ENCODE measurements around the gene SH2D7.

The SH2D7 gene

DNA sequence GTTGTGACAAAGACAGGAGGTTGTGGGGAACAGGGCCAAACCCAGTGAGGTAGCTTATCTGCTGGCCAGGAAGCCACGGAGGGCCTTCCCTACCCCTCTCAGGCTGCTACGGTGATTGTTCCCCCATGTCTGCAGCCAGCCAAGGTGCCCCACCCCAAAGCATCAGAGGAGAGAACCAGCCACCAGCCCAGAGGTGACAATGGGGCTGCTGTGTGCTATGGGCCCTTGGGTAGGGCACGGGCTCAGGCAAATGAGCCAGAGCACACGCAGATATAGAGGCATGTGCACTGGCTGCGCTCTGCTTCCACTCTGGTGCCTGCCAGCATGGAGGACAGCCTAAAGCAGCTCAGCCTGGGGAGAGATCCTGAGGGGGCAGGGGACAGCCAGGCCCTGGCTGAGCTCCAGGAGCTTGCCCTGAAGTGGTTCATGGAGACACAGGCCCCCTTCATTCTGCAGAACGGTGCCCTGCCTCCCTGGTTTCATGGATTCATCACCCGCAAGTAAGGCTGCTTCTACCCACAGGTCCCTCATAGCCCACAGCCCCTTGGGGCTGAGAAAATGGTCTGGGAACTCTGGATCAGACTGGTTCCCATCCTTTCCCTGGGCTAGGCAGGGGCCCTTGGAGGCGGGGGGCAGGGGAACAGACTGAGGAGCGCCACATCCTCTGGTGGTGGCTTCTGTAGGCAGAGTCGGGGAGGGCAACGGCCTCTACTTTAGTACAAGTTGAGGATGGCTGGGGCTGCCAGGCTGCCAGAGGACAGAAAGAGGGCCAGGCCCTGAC is at the start of gene SH2D7:
TSS of gene SH2D7 (plus strand) at position 301 of the 781 bp plus-strand sequence. CDS start at position 325, 24 bp downstream.
- Histone ChIP-seq H3K9me3 (ENCODE audit: insufficient read depth, low read depth, low read length) (no peaks in the 10 kb centered on the region), H3K4me1 (ENCODE audit: insufficient read depth, low read length) (no peaks in the 10 kb centered on the region), H3K27ac (ENCODE audit: low read length) (no peak within 1 kb of the TSS), H3K9ac (ENCODE audit: low read depth, low read length) (no peak within 1 kb of the TSS), H3K27me3 (ENCODE audit: insufficient read depth, low read length) (peaks cover 21% of the 10 kb centered on the region; the same call in 1 of the 2 replicates), H3K4me3 (ENCODE audit: low read length) (no peak within 1 kb of the TSS), H3K36me3 (ENCODE audit: insufficient read depth, low read depth, low read length) (no peaks in the 10 kb centered on the region)

DNA sequence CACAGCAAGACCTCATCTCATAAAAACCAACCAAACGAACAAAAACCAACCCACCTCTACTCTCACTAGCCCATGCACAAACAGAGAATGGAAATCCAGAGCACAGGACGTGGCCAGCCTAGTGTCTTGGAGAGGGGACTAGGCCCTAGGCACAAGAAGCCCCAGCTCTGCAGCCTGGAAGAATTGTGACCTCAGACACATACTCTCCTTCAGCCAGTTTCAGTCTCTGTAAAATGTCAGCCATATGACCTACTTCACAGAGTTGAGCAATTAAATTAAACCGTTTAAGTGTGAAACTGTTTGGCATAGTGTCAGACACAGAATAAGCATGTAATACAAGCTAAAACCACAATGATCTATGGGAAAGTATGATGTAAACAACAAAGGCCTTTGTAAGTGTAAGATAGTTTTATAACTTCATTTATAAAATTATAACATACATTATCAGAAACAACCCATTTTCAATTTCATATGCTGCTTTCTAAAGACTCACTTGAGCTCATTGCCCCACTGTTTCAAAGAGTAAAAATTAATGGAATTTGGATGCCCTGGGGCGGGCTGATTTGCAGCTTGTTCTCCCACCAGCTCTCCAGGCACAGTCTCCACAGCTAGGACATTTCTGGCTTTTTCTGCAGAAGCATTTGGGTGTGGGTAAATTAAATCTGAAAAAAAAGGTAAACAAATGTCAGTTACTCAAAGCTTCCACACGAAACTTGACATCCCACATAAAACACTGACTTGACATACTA is 47.8 kb upstream of the SH2D7 start:
- Histone ChIP-seq H3K9ac (ENCODE audit: low read depth, low read length) (no peak overlapping the region), H3K27me3 (ENCODE audit: insufficient read depth, low read length) (no peaks in the 10 kb centered on the region), H3K27ac (ENCODE audit: low read length) (no peak overlapping the region), H3K4me1 (ENCODE audit: insufficient read depth, low read length) (peaks cover under 1% of the 10 kb centered on the region; the same call in 1 of the 2 replicates), H3K36me3 (ENCODE audit: insufficient read depth, low read depth, low read length) (peaks cover 13% of the 10 kb centered on the region), H3K9me3 (ENCODE audit: insufficient read depth, low read depth, low read length) (no peaks in the 10 kb centered on the region), H3K4me3 (ENCODE audit: low read length) (no peak overlapping the region)

DNA sequence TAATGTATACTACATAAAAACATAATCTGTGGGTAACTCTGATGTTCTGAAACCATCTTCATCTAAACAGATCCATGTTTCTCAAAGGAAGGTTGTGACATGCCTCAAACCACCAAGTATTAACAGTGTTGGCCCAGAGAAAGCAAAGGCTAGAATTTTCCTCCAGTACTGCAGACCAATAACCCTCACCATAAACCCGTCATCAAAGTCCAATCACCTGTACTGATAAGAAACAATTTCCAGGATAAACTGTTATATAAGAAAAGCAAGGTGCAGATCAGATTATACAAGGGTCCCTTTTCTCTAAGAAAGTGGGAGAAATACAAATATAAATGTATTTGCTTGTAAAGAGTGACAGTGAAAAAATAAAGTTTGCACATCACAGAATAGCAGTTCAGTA is 47.2 kb upstream of the SH2D7 start:
- Histone ChIP-seq H3K4me1 (ENCODE audit: insufficient read depth, low read length) (peaks cover 6% of the 10 kb centered on the region; the same call in 1 of the 2 replicates), H3K27ac (ENCODE audit: low read length) (no peak overlapping the region), H3K9ac (ENCODE audit: low read depth, low read length) (no peak overlapping the region), H3K27me3 (ENCODE audit: insufficient read depth, low read length) (no peaks in the 10 kb centered on the region), H3K36me3 (ENCODE audit: insufficient read depth, low read depth, low read length) (peaks cover 13% of the 10 kb centered on the region), H3K9me3 (ENCODE audit: insufficient read depth, low read depth, low read length) (no peaks in the 10 kb centered on the region), H3K4me3 (ENCODE audit: low read length) (no peak overlapping the region)

DNA sequence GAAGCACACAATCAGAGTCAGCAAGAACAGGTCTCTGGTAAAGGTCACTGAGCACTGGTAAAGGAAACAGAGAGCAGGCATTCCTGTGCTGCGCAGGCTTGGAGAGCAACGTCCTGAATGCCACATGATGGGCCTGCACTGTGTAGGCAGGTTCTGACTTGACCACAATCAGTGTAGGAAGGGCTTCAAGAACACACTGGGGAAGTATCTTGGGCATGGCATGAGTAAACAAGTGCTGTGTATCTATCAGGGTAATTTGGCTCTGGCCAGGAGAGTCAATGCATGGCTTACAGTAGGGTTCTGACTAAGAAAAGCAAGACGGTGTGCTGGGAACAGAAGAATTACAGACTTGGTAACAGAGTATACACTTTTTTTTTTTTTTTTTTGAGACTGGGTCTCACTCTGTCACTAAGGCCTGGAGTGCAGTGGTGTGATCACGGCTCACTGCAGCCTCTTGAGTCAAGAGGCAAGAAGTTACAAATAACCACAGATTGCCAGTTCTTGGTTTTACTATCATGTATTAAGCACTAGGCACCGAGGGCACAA is 45.5 kb upstream of the SH2D7 start:
- H3K9me3 ChIP-seq (ENCODE audit: insufficient read depth, low read depth, low read length): no peaks in the 10 kb centered on the region
- peaks cover 13% of the 10 kb centered on the region; the same call in 1 of the 2 replicates for H3K4me1 ChIP-seq (ENCODE audit: insufficient read depth, low read length)
- H3K9ac ChIP-seq (ENCODE audit: low read depth, low read length): no peak overlapping the region
- peaks cover 13% of the 10 kb centered on the region for H3K36me3 ChIP-seq (ENCODE audit: insufficient read depth, low read depth, low read length)
- no peak overlapping the region for H3K27ac ChIP-seq (ENCODE audit: low read length)
- no peak overlapping the region for H3K4me3 ChIP-seq (ENCODE audit: low read length)
- no peaks in the 10 kb centered on the region for H3K27me3 ChIP-seq (ENCODE audit: insufficient read depth, low read length)

DNA sequence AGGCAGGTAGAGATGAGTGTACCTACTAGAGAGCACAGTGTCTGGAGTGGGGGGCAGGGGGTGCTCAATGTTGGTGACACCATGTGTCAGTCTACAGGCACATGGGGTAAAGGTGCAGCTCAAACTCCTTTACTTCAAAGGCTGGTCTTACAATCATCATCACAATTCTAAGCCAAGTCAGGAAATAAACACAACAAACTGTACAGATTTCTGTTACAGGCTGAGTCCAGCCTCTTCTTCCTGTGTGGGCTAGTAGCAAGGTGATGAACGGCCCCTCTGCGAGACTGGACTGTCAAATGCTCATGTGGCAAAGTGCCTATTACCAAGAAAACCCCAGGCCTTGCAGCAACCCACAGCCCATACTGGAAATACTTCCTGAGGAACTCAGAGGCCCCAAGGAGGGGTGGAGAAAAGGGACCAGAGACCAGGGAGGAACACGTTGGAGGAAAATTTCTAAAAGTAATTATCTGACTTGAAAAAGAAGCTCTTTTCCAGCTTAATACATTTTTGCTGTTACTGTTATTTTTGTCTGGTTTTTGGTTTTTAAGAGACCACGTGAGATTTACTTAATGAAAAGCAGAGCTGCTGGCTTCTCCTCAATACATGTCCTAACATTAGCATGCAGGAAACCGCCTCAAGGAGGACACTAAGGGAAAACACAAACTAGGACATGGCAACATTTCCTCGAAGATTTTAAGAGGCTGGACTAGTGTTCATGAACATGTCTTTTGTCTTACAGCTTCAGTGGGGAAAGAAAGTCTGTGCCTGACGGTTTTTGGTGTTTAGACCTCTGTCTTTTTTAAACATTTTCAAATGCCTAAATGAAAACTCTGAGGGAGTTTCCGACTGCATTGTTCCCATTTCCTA is 44.4 kb upstream of the SH2D7 start:
- Histone ChIP-seq H3K9ac (ENCODE audit: low read depth, low read length) (no peak overlapping the region), H3K4me3 (ENCODE audit: low read length) (no peak overlapping the region), H3K27ac (ENCODE audit: low read length) (no peak overlapping the region), H3K4me1 (ENCODE audit: insufficient read depth, low read length) (peaks cover 13% of the 10 kb centered on the region; the same call in 1 of the 2 replicates), H3K36me3 (ENCODE audit: insufficient read depth, low read depth, low read length) (peaks cover 13% of the 10 kb centered on the region), H3K9me3 (ENCODE audit: insufficient read depth, low read depth, low read length) (no peaks in the 10 kb centered on the region), H3K27me3 (ENCODE audit: insufficient read depth, low read length) (no peaks in the 10 kb centered on the region)

DNA sequence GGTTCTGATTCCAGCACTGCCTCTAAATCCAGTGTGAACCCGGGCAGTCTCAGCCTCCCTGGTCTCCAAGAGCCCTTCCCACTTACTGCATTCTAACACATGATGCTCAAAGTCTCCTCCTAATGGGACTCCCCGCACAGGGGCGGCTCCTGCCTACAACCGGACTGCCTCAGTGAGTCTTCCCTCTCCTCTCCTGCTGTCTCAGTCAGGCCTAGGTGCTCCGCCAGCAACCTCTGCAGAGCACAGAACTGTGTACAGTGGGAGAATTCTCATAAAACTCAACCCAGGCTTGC is 43.8 kb upstream of the SH2D7 start:
- no peak overlapping the region for H3K4me3 ChIP-seq (ENCODE audit: low read length)
- no peak overlapping the region for H3K27ac ChIP-seq (ENCODE audit: low read length)
- H3K9me3 ChIP-seq (ENCODE audit: insufficient read depth, low read depth, low read length): no peaks in the 10 kb centered on the region
- no peaks in the 10 kb centered on the region for H3K27me3 ChIP-seq (ENCODE audit: insufficient read depth, low read length)
- peaks cover 13% of the 10 kb centered on the region; the same call in 1 of the 2 replicates for H3K4me1 ChIP-seq (ENCODE audit: insufficient read depth, low read length)
- H3K9ac ChIP-seq (ENCODE audit: low read depth, low read length): no peak overlapping the region
- H3K36me3 ChIP-seq (ENCODE audit: insufficient read depth, low read depth, low read length): peaks cover 15% of the 10 kb centered on the region

DNA sequence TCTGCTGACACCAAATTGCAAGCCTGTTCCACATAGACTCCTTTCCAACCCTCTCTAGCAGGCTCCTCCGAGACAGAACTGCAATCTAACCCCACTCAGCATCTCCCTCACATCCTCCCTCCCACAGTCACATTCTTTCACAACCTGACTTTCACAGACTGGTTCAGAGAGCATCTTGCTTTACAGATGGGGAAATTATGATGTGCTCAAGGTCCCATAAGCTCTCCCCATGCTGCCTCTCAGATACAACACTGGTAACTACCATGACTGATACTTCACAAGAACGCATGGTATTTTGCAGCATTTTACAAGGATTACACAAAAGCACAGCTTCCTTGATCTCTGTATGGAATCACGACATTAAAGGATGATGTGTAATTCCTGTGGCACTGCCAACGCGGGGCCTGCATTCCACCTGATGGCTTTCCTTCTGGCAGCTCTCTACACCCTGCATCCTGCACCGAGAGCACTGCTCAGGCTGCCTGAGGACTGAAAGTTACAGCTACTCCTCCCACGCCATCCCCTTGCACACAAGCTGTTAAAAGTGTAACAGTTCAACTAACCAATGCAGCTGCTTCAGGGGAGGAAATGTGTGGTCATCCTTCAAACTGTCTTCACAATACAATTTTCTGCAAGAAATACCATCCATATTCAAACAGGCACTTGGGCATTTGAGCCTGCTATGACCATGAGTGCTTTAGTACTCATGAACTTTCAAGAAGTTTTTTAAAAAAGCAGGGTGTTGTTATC is 42.5 kb upstream of the SH2D7 start:
- Histone ChIP-seq H3K4me3 (ENCODE audit: low read length) (no peak overlapping the region), H3K4me1 (ENCODE audit: insufficient read depth, low read length) (peaks cover 13% of the 10 kb centered on the region; the same call in 1 of the 2 replicates)

DNA sequence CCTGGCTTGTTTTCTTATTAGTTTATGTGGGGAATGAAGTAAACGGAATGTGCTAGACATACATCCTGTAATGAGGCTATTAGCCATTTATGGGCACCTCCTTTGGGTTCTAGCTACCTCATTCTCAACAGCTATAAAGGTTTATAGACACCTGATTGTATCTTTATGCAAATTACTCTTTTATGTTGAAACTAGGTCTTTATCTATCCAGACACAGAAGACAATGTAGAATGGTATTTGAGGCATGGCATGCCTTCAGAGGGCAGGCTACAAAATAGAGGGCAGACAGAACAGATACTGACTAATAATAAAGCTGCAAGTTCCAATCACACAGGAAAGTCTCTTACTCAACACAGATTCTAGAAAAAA is 41.9 kb upstream of the SH2D7 start:
- Histone ChIP-seq H3K9ac (ENCODE audit: low read depth, low read length) (no peak overlapping the region), H3K4me3 (ENCODE audit: low read length) (no peak overlapping the region), H3K27ac (ENCODE audit: low read length) (no peak overlapping the region), H3K9me3 (ENCODE audit: insufficient read depth, low read depth, low read length) (no peaks in the 10 kb centered on the region), H3K4me1 (ENCODE audit: insufficient read depth, low read length) (peaks cover 13% of the 10 kb centered on the region; the same call in 1 of the 2 replicates), H3K27me3 (ENCODE audit: insufficient read depth, low read length) (no peaks in the 10 kb centered on the region), H3K36me3 (ENCODE audit: insufficient read depth, low read depth, low read length) (peaks cover 6% of the 10 kb centered on the region; the same call in 1 of the 2 replicates)

More for the DNA sequence above, 42.5 kb upstream of the SH2D7 start:
- Histone ChIP-seq H3K9me3 (ENCODE audit: insufficient read depth, low read depth, low read length) (no peaks in the 10 kb centered on the region), H3K27ac (ENCODE audit: low read length) (no peak overlapping the region), H3K9ac (ENCODE audit: low read depth, low read length) (no peak overlapping the region; the same call in 1 of the 2 replicates), H3K27me3 (ENCODE audit: insufficient read depth, low read length) (no peaks in the 10 kb centered on the region), H3K36me3 (ENCODE audit: insufficient read depth, low read depth, low read length) (peaks cover 6% of the 10 kb centered on the region)

DNA sequence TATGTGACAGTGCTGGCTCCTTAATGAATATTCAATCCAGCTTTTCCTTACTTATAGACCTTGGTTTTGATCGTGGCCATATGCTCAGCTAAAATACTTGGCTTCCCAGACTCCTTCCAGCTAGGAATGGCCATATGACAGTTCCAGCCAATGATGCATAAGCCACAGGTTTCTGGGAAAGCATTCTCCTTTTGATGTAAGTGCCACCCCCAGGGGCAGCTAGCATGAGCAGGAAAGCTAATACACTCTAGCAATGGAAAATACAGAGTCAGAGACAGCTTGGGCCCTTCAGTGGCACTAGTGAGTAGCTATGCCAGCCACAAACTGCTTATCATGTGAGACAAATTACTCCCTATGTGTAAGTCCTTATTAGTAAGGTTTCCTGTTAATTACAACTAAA is 41.5 kb upstream of the SH2D7 start:
- Histone ChIP-seq H3K4me3 (ENCODE audit: low read length) (no peak overlapping the region), H3K9me3 (ENCODE audit: insufficient read depth, low read depth, low read length) (no peaks in the 10 kb centered on the region), H3K36me3 (ENCODE audit: insufficient read depth, low read depth, low read length) (peaks cover 6% of the 10 kb centered on the region; the same call in 1 of the 2 replicates), H3K27me3 (ENCODE audit: insufficient read depth, low read length) (no peaks in the 10 kb centered on the region), H3K9ac (ENCODE audit: low read depth, low read length) (no peak overlapping the region), H3K27ac (ENCODE audit: low read length) (no peak overlapping the region), H3K4me1 (ENCODE audit: insufficient read depth, low read length) (peaks cover 13% of the 10 kb centered on the region; the same call in 1 of the 2 replicates)

DNA sequence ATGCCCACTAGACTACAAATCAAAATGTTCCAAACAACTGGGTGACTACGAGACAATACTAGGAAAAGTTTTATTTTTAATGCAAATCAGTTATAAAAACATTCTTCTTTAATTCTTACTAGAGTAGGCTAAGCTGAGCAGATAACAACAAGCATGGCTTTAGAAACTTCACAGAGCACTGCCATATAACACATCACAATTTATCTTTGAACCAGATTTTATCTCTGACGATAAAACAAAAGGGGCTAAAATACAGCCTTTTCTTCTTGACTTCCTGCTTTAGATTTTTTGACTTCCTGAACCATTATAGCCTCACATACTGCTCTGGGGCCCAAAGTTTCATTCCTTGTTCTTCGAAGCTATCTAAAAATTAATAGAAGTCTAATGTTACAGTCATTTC is 40.8 kb upstream of the SH2D7 start:
- Histone ChIP-seq H3K36me3 (ENCODE audit: insufficient read depth, low read depth, low read length) (peaks cover 6% of the 10 kb centered on the region; the same call in 1 of the 2 replicates), H3K9me3 (ENCODE audit: insufficient read depth, low read depth, low read length) (no peaks in the 10 kb centered on the region), H3K9ac (ENCODE audit: low read depth, low read length) (no peak overlapping the region), H3K27me3 (ENCODE audit: insufficient read depth, low read length) (no peaks in the 10 kb centered on the region), H3K4me3 (ENCODE audit: low read length) (no peak overlapping the region), H3K27ac (ENCODE audit: low read length) (no peak overlapping the region), H3K4me1 (ENCODE audit: insufficient read depth, low read length) (peaks cover 13% of the 10 kb centered on the region; the same call in 1 of the 2 replicates)

Measured in iPS-20b (cell line).